ENCODE data around the gene KCNT2. TPM values are rescaled to one million over a fixed set of nuclear protein-coding genes. Genes with fewer than 3 reads are reported as not detected.

KCNT2 gene
- polyA plus RNA-seq, 1 donor from 2014 or later, result 21.4 TPM

DNA sequence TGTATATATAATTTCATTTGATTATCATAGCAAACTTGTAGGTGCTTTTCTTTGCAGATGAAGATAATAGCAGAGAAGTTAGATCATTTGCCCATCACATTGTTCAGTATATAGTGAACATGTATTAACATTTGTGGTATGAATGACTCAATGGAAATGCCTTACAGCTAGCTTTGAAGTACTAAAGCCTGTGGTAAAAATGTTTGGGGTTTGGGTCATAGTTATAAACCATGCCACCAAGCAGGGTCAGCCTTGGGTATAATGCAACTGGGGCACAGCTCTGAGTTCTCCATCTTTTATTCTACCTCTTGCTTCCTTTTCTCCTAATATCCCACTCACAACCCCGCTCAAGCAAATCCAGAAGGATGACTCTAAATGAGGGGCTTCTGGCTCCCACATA, 141.6 kb downstream of the KCNT2 start:
- TF ChIP-seq TAF1 (IDR thresholded peaks at IDR 0.05; ENCODE audit: low read depth), result no peak
- TF ChIP-seq CTCF (IDR thresholded peaks at IDR 0.05; ENCODE audit: poor library complexity, severe bottlenecking), result no peak
- TF ChIP-seq POLR2AphosphoS5 (IDR thresholded peaks at IDR 0.05), result no peak
- TF ChIP-seq, protein P1, sequence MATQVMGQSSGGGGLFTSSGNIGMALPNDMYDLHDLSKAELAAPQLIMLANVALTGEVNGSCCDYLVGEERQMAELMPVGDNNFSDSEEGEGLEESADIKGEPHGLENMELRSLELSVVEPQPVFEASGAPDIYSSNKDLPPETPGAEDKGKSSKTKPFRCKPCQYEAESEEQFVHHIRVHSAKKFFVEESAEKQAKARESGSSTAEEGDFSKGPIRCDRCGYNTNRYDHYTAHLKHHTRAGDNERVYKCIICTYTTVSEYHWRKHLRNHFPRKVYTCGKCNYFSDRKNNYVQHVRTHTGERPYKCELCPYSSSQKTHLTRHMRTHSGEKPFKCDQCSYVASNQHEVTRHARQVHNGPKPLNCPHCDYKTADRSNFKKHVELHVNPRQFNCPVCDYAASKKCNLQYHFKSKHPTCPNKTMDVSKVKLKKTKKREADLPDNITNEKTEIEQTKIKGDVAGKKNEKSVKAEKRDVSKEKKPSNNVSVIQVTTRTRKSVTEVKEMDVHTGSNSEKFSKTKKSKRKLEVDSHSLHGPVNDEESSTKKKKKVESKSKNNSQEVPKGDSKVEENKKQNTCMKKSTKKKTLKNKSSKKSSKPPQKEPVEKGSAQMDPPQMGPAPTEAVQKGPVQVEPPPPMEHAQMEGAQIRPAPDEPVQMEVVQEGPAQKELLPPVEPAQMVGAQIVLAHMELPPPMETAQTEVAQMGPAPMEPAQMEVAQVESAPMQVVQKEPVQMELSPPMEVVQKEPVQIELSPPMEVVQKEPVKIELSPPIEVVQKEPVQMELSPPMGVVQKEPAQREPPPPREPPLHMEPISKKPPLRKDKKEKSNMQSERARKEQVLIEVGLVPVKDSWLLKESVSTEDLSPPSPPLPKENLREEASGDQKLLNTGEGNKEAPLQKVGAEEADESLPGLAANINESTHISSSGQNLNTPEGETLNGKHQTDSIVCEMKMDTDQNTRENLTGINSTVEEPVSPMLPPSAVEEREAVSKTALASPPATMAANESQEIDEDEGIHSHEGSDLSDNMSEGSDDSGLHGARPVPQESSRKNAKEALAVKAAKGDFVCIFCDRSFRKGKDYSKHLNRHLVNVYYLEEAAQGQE (IDR thresholded peaks at IDR 0.05; ENCODE audit: borderline replicate concordance), result no peak
- no peak for TF ChIP-seq MXI1 (conservative IDR thresholded peaks at IDR 0.05; ENCODE audit: poor library complexity, severe bottlenecking)
- no peak for TF ChIP-seq EZH2 (IDR thresholded peaks at IDR 0.05; ENCODE audit: borderline replicate concordance, insufficient read depth, low read length, poor library complexity, severe bottlenecking)
- no peak for TF ChIP-seq EP300 (conservative IDR thresholded peaks at IDR 0.05; ENCODE audit: poor library complexity, severe bottlenecking)
- TF ChIP-seq RAD21 (conservative IDR thresholded peaks at IDR 0.05), result no peak
- no peak for TF ChIP-seq SMC3 (conservative IDR thresholded peaks at IDR 0.05; ENCODE audit: poor library complexity)
- H2AFZ ChIP-seq (ENCODE audit: low read depth, low read length), result no peak overlapping the region
- H3K9me2 ChIP-seq (ENCODE audit: insufficient read depth, low read length), result no peaks in the 10 kb centered on the region
- H3K36me3 ChIP-seq (ENCODE audit: insufficient read depth, low read length), result no peaks in the 10 kb centered on the region
- no peak overlapping the region for H3K9ac ChIP-seq (ENCODE audit: low read length)
- H3K4me2 ChIP-seq (ENCODE audit: low read length), result no peak overlapping the region
- H3K9me3 ChIP-seq (ENCODE audit: low read length), result no peaks in the 10 kb centered on the region
- H3K27me3 ChIP-seq (ENCODE audit: insufficient read depth, low read depth, low read length), result no peaks in the 10 kb centered on the region
- no peaks in the 10 kb centered on the region for H3K79me2 ChIP-seq (replicated peaks; ENCODE audit: insufficient read depth, low read length)
- no peaks in the 10 kb centered on the region for H4K20me1 ChIP-seq (ENCODE audit: insufficient read depth)
- H3K27ac ChIP-seq (ENCODE audit: low read length), result no peak overlapping the region
- no peaks in the 10 kb centered on the region for H3F3A ChIP-seq (ENCODE audit: insufficient read depth, low read length, poor library complexity, severe bottlenecking)
- no peak overlapping the region for H3K4me3 ChIP-seq (ENCODE audit: low read length)

DNA sequence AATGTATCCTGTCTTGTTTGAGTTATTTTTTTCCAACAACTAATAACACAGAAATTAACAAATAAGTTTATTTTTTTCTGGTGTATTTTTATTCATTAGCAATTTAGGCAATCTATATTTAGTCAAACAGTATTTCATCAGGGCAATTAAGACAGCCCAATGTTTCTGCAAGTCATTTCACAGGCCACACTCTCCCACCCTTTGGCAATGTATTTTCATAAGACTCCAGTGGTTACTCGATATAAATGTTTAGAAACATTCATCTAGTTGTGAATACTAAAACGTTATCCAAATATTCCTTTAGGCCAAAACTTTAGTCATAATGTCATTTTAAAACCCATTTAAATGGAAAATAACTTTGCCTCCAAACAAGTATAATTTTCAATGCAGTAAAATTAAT, 142.1 kb downstream of the KCNT2 start:
- no peaks in the 10 kb centered on the region for H3K27me3 ChIP-seq (ENCODE audit: insufficient read depth, low read depth, low read length)
- TF ChIP-seq TAF1 (IDR thresholded peaks at IDR 0.05; ENCODE audit: low read depth) (no peak), EZH2 (IDR thresholded peaks at IDR 0.05; ENCODE audit: borderline replicate concordance, insufficient read depth, low read length, poor library complexity, severe bottlenecking) (no peak), MXI1 (conservative IDR thresholded peaks at IDR 0.05; ENCODE audit: poor library complexity, severe bottlenecking) (no peak), RAD21 (conservative IDR thresholded peaks at IDR 0.05) (no peak), EP300 (conservative IDR thresholded peaks at IDR 0.05; ENCODE audit: poor library complexity, severe bottlenecking) (no peak), SMC3 (conservative IDR thresholded peaks at IDR 0.05; ENCODE audit: poor library complexity) (no peak), POLR2AphosphoS5 (IDR thresholded peaks at IDR 0.05) (no peak), CTCF (IDR thresholded peaks at IDR 0.05; ENCODE audit: poor library complexity, severe bottlenecking) (no peak)
- TF ChIP-seq, protein P1 (IDR thresholded peaks at IDR 0.05; ENCODE audit: borderline replicate concordance), result no peak
- H3K9me3 ChIP-seq (ENCODE audit: low read length), result no peaks in the 10 kb centered on the region
- no peak overlapping the region for H3K4me2 ChIP-seq (ENCODE audit: low read length)
- H2AFZ ChIP-seq (ENCODE audit: low read depth, low read length), result no peak overlapping the region
- no peaks in the 10 kb centered on the region for H3F3A ChIP-seq (ENCODE audit: insufficient read depth, low read length, poor library complexity, severe bottlenecking)
- H3K9ac ChIP-seq (ENCODE audit: low read length), result no peak overlapping the region
- no peaks in the 10 kb centered on the region for H4K20me1 ChIP-seq (ENCODE audit: insufficient read depth)
- H3K79me2 ChIP-seq (replicated peaks; ENCODE audit: insufficient read depth, low read length), result no peaks in the 10 kb centered on the region
- no peaks in the 10 kb centered on the region for H3K36me3 ChIP-seq (ENCODE audit: insufficient read depth, low read length)
- no peak overlapping the region for H3K27ac ChIP-seq (ENCODE audit: low read length)
- no peaks in the 10 kb centered on the region for H3K9me2 ChIP-seq (ENCODE audit: insufficient read depth, low read length)
- no peak overlapping the region for H3K4me3 ChIP-seq (ENCODE audit: low read length)

All from neural cell (in vitro differentiated cells).